DOHH2 (cell line): ENCODE data around the gene DOK6.

Source experiments
- H3F3A ChIP-seq: fragments of 200-600 bp; sonication (generic), shearing (Covaris generic); 2 replicates; pipeline ENCODE4 v1.6.0; 2016; ENCODE audit warnings: antibody characterized with exemption, mild to moderate bottlenecking; ENCODE audit not compliant: control insufficient read depth, insufficient read depth
- H3K27ac ChIP-seq: fragments of 200-600 bp; sonication (generic); 2 replicates; pipeline ENCODE4 v1.5.1; 2014; ENCODE audit warnings: low read depth, mild to moderate bottlenecking, low read length, moderate library complexity
- H3K27me3 ChIP-seq: fragments of 200-600 bp; sonication (generic); 2 replicates; pipeline ENCODE4 v1.6.1; 2014; ENCODE audit warnings: mild to moderate bottlenecking, low read length, mixed read lengths; ENCODE audit not compliant: control insufficient read depth
- H3K36me3 ChIP-seq: fragments of 200-600 bp; sonication (generic); 2 replicates; pipeline ENCODE4 v1.6.1; 2014; ENCODE audit warnings: mild to moderate bottlenecking, low read length, moderate library complexity, mixed read lengths; ENCODE audit not compliant: control insufficient read depth
- H3K4me1 ChIP-seq: fragments of 200-600 bp; sonication (generic); 2 replicates; pipeline ENCODE4 v1.6.1; 2014; ENCODE audit warnings: mild to moderate bottlenecking, low read length, mixed read lengths; ENCODE audit not compliant: control insufficient read depth
- H3K4me2 ChIP-seq: fragments of 200-600 bp; sonication (generic); 2 replicates; pipeline ENCODE4 v1.6.0; 2014; ENCODE audit warnings: mild to moderate bottlenecking, low read length, moderate library complexity
- H3K4me3 ChIP-seq: fragments of 200-600 bp; sonication (generic); 2 replicates; pipeline ENCODE4 v1.5.1; 2014; ENCODE audit warnings: mild to moderate bottlenecking, low read length, mixed read lengths
- H3K79me2 ChIP-seq: fragments of 200-600 bp; sonication (generic); 2 replicates; pipeline ENCODE4 v1.6.1; 2014; ENCODE audit warnings: mild to moderate bottlenecking, low read length, mixed read lengths; ENCODE audit not compliant: control insufficient read depth
- H3K9me2 ChIP-seq: fragments of 200-600 bp; sonication (generic); replicated peaks from 2 replicates; pipeline ENCODE4 v1.6.1; 2014; ENCODE audit warnings: mild to moderate bottlenecking, low read length, mixed read lengths; ENCODE audit not compliant: control insufficient read depth
- H3K9me3 ChIP-seq: fragments of 200-600 bp; sonication (generic); 2 replicates; pipeline ENCODE4 v1.6.1; 2014; ENCODE audit warnings: antibody characterized with exemption, low read length, mixed read lengths; ENCODE audit not compliant: control insufficient read depth, insufficient read depth
- H4K20me1 ChIP-seq: fragments of 200-600 bp; sonication (generic); 2 replicates; pipeline ENCODE4 v1.6.0; 2014; ENCODE audit warnings: low read depth, mild to moderate bottlenecking, antibody characterized with exemption, low read length, moderate library complexity; ENCODE audit not compliant: control insufficient read depth, insufficient read depth
- EZH2phosphoT487 ChIP-seq: fragments of 200-600 bp; sonication (generic); IDR thresholded peaks from 2 replicates; pipeline ENCODE4 v1.6.1; 2017; ENCODE audit warnings: borderline replicate concordance, mild to moderate bottlenecking, antibody characterized with exemption, low read length, moderate library complexity, mixed read lengths
- TF ChIP-seq, protein P1 (sequence below): fragments of 200-600 bp; sonication (generic); IDR thresholded peaks from one replicate; pipeline ENCODE4 v1.5.1; 2014; ENCODE audit warnings: antibody characterized with exemption, mild to moderate bottlenecking, low read depth, low read length; ENCODE audit not compliant: poor library complexity, severe bottlenecking

The DOK6 gene

DNA sequence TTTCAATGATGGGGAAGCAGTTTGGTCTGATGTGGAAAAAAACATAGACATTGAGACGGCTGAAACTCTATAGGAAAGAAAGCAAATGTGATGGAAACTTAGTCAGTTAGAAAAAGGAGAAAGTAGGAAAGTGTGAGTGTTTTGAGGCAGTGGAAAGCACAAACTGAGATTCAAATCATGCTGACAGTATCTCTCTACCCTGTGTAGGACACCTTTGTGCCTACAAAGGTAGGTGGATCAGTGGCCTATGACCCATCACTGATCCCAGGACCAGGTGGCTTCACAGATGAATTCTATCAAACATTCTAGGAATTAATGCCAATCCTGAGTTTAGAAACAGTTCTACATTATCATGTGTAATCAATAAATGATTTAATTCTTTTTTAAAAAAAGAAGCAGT lies 489.9 kb downstream of the DOK6 start:
- TF ChIP-seq EZH2phosphoT487: no peak
- TF ChIP-seq, protein P1, sequence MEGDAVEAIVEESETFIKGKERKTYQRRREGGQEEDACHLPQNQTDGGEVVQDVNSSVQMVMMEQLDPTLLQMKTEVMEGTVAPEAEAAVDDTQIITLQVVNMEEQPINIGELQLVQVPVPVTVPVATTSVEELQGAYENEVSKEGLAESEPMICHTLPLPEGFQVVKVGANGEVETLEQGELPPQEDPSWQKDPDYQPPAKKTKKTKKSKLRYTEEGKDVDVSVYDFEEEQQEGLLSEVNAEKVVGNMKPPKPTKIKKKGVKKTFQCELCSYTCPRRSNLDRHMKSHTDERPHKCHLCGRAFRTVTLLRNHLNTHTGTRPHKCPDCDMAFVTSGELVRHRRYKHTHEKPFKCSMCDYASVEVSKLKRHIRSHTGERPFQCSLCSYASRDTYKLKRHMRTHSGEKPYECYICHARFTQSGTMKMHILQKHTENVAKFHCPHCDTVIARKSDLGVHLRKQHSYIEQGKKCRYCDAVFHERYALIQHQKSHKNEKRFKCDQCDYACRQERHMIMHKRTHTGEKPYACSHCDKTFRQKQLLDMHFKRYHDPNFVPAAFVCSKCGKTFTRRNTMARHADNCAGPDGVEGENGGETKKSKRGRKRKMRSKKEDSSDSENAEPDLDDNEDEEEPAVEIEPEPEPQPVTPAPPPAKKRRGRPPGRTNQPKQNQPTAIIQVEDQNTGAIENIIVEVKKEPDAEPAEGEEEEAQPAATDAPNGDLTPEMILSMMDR: no peak
- Histone ChIP-seq H3F3A (no peaks in the 10 kb centered on the region), H3K9me2 (no peaks in the 10 kb centered on the region), H3K79me2 (no peaks in the 10 kb centered on the region), H3K27ac (no peak overlapping the region), H3K36me3 (no peaks in the 10 kb centered on the region), H3K4me1 (no peaks in the 10 kb centered on the region), H3K4me3 (no peak overlapping the region), H3K27me3 (no peaks in the 10 kb centered on the region), H3K9me3 (no peaks in the 10 kb centered on the region), H3K4me2 (no peak overlapping the region), H4K20me1 (no peaks in the 10 kb centered on the region)

DNA sequence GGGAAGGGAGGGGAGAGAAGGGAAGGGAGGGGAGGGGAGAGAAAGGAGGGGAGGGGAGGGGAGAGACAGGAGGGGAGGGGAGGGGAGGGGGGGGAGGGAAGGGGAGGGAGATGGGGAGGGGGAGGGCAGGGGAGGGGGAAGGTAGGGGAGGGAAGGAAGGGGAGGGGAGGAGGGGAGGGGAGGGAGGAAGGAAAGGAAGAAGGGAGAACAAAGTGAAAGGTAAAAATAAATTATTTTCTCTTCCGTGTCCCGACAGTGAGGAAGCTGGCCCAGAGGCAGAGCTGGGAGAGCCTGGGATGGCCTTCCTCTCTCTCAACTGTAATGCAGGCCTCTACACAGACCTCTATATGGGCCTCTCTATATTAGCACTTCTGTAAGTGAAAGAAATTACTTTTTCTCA lies 493.8 kb downstream of the DOK6 start:
- no peaks in the 10 kb centered on the region for H3K27me3 ChIP-seq
- no peaks in the 10 kb centered on the region for H4K20me1 ChIP-seq
- H3K79me2 ChIP-seq: no peaks in the 10 kb centered on the region
- 0 out of 2 replicates have a peak, but pooled peaks cover 3% of the 10 kb centered on the region for H3K9me3 ChIP-seq
- H3K36me3 ChIP-seq: no peaks in the 10 kb centered on the region
- no peaks in the 10 kb centered on the region for H3K4me1 ChIP-seq
- H3K4me3 ChIP-seq: no peak overlapping the region
- H3K9me2 ChIP-seq: no peaks in the 10 kb centered on the region
- H3K27ac ChIP-seq: no peak overlapping the region
- TF ChIP-seq EZH2phosphoT487: no peak
- TF ChIP-seq, protein P1: no peak
- H3F3A ChIP-seq: no peaks in the 10 kb centered on the region
- H3K4me2 ChIP-seq: no peak overlapping the region

- Histone ChIP-seq H3F3A (no peaks in the 10 kb centered on the region), H3K4me3 (no peak overlapping the region), H3K9me2 (no peaks in the 10 kb centered on the region), H3K9me3 (0 out of 2 replicates have a peak, but pooled peaks cover 3% of the 10 kb centered on the region), H3K4me1 (no peaks in the 10 kb centered on the region), H3K36me3 (no peaks in the 10 kb centered on the region), H4K20me1 (no peaks in the 10 kb centered on the region), H3K27ac (no peak overlapping the region), H3K27me3 (no peaks in the 10 kb centered on the region), H3K4me2 (no peak overlapping the region), H3K79me2 (no peaks in the 10 kb centered on the region)
- TF ChIP-seq, protein P1: no peak
- no peak for TF ChIP-seq EZH2phosphoT487
Measured at GRCh38 chr18:69895066-69896047, 494.7 kb downstream of the DOK6 start.
